IMR-90 (cell line): ENCODE measurements around the gene FBXO44.

Source experiments
- BHLHE40 ChIP-seq: fragments of 150-350 bp; IDR thresholded peaks from 2 replicates; pipeline ENCODE4 v1.6.1; 2016; ENCODE audit warnings: mild to moderate bottlenecking, low read depth, low read length
- CEBPB ChIP-seq: IDR thresholded peaks from 2 replicates; pipeline ENCODE4 v1.6.1; 2012; ENCODE audit warnings: low read depth, low read length, improper control_type of control experiment
- MXI1 ChIP-seq: IDR thresholded peaks from 2 replicates; pipeline ENCODE4 v1.6.1; 2012; ENCODE audit warnings: low read depth, mild to moderate bottlenecking, low read length, moderate library complexity, borderline replicate concordance
- POLR2A ChIP-seq: IDR thresholded peaks from 2 replicates; pipeline ENCODE4 v1.6.1; 2012; ENCODE audit warnings: mild to moderate bottlenecking, low read depth, low read length
- RAD21 ChIP-seq: IDR thresholded peaks from 2 replicates; pipeline ENCODE4 v1.6.1; 2012; ENCODE audit warnings: low read length, improper control_type of control experiment
- RCOR1 ChIP-seq: IDR thresholded peaks from 2 replicates; pipeline ENCODE4 v1.6.1; 2012; ENCODE audit warnings: mild to moderate bottlenecking, low read length, improper control_type of control experiment; ENCODE audit not compliant: insufficient replicate concordance
- TF ChIP-seq, protein P1 (sequence below): conservative IDR thresholded peaks from 2 replicates; pipeline ENCODE4 v1.5.1; 2012; ENCODE audit warnings: mild to moderate bottlenecking, low read depth, low read length, improper control_type of control experiment
- TF ChIP-seq, protein P2 (sequence below): fragments of 150-350 bp; IDR thresholded peaks from 2 replicates; pipeline ENCODE4 v1.6.1; 2016; ENCODE audit warnings: low read depth, mild to moderate bottlenecking, low read length, moderate library complexity, borderline replicate concordance

DNA sequence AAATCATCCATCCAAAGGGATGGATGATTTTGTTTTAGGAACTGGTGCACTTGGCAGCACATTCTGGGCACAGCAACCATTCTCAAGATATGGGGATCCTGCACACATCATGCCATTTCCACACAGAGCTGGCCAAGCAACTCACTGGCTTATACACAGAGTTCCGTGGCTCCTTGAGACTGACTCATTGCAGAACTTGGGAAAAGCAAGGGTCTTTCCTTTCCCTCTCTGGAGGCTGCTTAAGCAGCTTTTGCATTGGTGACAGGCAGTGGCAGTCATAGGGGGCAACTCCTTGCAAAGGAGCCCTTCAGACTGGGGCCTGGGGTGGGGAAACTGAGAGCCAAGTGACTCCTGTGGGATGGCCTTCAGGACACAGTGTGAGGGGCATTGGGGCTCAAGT lies 28.1 kb downstream of the FBXO44 start:
- TF ChIP-seq RAD21 (no peak), CEBPB (no peak), BHLHE40 (no peak), MXI1 (no peak), POLR2A (no peak), RCOR1 (no peak)
- TF ChIP-seq, protein P1, sequence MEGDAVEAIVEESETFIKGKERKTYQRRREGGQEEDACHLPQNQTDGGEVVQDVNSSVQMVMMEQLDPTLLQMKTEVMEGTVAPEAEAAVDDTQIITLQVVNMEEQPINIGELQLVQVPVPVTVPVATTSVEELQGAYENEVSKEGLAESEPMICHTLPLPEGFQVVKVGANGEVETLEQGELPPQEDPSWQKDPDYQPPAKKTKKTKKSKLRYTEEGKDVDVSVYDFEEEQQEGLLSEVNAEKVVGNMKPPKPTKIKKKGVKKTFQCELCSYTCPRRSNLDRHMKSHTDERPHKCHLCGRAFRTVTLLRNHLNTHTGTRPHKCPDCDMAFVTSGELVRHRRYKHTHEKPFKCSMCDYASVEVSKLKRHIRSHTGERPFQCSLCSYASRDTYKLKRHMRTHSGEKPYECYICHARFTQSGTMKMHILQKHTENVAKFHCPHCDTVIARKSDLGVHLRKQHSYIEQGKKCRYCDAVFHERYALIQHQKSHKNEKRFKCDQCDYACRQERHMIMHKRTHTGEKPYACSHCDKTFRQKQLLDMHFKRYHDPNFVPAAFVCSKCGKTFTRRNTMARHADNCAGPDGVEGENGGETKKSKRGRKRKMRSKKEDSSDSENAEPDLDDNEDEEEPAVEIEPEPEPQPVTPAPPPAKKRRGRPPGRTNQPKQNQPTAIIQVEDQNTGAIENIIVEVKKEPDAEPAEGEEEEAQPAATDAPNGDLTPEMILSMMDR, result no peak
- TF ChIP-seq, protein P2, sequence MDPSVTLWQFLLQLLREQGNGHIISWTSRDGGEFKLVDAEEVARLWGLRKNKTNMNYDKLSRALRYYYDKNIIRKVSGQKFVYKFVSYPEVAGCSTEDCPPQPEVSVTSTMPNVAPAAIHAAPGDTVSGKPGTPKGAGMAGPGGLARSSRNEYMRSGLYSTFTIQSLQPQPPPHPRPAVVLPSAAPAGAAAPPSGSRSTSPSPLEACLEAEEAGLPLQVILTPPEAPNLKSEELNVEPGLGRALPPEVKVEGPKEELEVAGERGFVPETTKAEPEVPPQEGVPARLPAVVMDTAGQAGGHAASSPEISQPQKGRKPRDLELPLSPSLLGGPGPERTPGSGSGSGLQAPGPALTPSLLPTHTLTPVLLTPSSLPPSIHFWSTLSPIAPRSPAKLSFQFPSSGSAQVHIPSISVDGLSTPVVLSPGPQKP, result no peak
